ENCODE data around the gene NAB1.

NAB1 gene

DNA sequence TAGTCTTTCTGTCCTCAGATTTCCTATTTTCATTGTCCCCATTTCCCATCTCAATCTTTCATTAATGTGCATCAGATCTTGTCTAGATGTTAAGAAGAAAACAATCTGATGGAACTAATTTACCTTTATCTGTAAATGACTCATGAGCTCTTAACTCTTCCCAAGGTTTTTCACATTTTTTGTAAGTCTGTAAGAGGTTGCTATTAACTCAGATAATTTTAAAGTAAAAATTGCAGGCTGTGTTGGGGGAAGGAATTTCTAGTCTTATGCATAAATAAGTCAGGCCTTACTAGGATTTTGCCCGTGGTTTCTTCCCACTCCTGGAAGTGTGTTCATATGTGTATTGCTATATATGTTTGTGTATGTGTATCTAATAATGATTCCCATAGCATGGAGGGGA lies 4.3 kb downstream of the NAB1 start:
- H3K27me3 Mint-ChIP-seq = no peaks in the 10 kb centered on the region
- H3K9me3 Mint-ChIP-seq = no peaks in the 10 kb centered on the region
- H3K4me1 Mint-ChIP-seq (ENCODE audit: low read depth) = peaks cover 36% of the 10 kb centered on the region
- H3K4me3 Mint-ChIP-seq = no peak overlapping the region
- H3K27ac Mint-ChIP-seq = no peak overlapping the region
- no peaks in the 10 kb centered on the region for H3K36me3 Mint-ChIP-seq (ENCODE audit: low read depth)

DNA sequence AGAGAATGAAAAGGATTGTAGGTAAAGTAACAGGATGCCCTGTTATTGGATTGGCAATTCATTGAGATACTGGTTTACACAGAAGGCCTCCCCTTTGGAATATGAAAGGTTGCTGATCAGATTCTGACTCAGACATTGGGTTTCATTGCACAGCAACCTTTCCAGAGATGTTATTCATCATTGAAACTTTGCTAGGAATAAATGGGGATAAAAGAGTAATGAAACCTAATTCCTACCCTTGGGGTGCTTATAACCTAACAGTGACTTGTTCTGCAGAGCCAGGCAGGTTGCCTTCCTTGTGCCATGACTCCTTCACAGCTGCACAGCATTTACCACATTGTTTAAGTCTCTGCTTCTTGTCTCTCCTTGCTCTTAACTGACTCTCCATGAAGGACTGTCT lies 5.0 kb downstream of the NAB1 start:
- H3K27ac Mint-ChIP-seq = no peak overlapping the region

DNA sequence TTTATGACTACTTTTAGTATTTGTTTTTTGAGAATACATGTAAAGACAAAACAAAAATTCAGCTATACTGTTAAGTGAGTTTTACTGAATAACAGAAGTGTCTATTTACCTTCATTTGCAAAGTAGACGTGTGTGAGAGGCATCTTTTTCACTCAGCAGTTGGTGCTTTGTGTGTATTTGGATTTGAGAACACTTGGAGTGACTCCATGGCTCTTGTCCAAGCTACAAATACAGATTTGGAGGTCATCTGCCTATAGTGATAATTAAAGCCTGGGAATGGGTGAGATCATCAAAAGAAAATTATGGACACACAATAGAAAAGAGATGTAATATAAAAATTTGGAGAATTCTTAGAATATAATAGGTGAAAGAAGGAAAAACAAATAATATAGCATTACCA lies 6.2 kb downstream of the NAB1 start:
- Mint-ChIP-seq H3K27ac (no peak overlapping the region), H3K4me3 (no peak overlapping the region), H3K27me3 (no peaks in the 10 kb centered on the region), H3K36me3 (ENCODE audit: low read depth) (peaks cover 9% of the 10 kb centered on the region), H3K4me1 (ENCODE audit: low read depth) (peaks cover 32% of the 10 kb centered on the region), H3K9me3 (no peaks in the 10 kb centered on the region)

More for the DNA sequence above, 5.0 kb downstream of the NAB1 start:
- H3K9me3 Mint-ChIP-seq = no peaks in the 10 kb centered on the region
- H3K4me1 Mint-ChIP-seq (ENCODE audit: low read depth) = peaks cover 37% of the 10 kb centered on the region
- H3K27me3 Mint-ChIP-seq = no peaks in the 10 kb centered on the region
- peaks cover under 1% of the 10 kb centered on the region for H3K36me3 Mint-ChIP-seq (ENCODE audit: low read depth)
- no peak overlapping the region for H3K4me3 Mint-ChIP-seq

DNA sequence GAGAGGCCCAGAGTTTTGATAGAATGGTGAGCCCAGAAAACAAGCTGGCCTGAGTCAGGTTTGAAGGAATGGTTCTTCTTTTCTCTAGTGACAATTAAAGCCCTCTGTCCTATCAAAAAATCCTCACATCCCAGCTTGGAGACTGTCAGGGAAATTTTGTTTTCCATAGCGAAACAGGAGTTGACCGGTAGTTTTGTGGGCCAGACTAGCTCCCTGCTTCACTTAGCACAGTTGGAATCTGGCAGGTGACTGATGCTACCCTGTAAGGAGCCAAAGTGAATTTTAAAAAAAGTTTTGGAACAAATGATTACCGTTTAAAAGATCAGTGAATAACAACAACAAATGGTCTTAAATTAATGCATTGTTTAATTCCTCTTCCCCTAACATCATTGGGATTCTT lies 6.7 kb downstream of the NAB1 start:
- Mint-ChIP-seq H3K4me3 (no peak overlapping the region), H3K27me3 (no peaks in the 10 kb centered on the region), H3K27ac (no peak overlapping the region), H3K9me3 (no peaks in the 10 kb centered on the region), H3K36me3 (ENCODE audit: low read depth) (peaks cover 11% of the 10 kb centered on the region), H3K4me1 (ENCODE audit: low read depth) (peaks cover 30% of the 10 kb centered on the region)

DNA sequence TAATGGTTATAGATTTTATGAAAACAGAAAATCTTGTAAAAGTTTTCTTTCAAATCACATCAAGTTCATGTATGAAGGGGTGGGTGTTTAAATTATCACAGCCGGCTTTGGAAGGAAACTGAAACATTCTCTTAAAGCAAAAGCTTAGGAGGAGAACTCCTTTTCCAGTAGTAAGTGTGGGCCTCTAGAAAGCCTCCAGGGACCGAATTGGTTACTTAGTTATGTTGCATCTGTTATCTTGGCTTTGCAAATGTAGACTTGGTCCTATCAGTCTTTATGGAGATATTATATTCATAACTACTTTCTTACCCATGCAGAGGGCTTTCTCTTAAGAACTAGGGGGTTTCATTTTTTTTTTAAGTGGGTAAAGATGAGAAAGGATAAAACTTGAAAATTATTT lies 7.4 kb downstream of the NAB1 start:
- Mint-ChIP-seq H3K27ac (no peak overlapping the region), H3K36me3 (ENCODE audit: low read depth) (peaks cover 17% of the 10 kb centered on the region), H3K4me1 (ENCODE audit: low read depth) (peaks cover 32% of the 10 kb centered on the region), H3K9me3 (no peaks in the 10 kb centered on the region), H3K27me3 (no peaks in the 10 kb centered on the region), H3K4me3 (no peak overlapping the region)

GRCh38 chr2:190657474-190658255 lies 8.8 kb downstream of the NAB1 start:
- Mint-ChIP-seq H3K9me3 (no peaks in the 10 kb centered on the region), H3K27ac (no peak overlapping the region), H3K4me3 (no peak overlapping the region), H3K4me1 (ENCODE audit: low read depth) (peaks cover 45% of the 10 kb centered on the region), H3K27me3 (no peaks in the 10 kb centered on the region), H3K36me3 (ENCODE audit: low read depth) (peaks cover 22% of the 10 kb centered on the region)

- Mint-ChIP-seq H3K27ac (no peak overlapping the region), H3K4me1 (ENCODE audit: low read depth) (peaks cover 59% of the 10 kb centered on the region), H3K9me3 (no peaks in the 10 kb centered on the region), H3K36me3 (ENCODE audit: low read depth) (peaks cover 38% of the 10 kb centered on the region), H3K4me3 (no peak overlapping the region), H3K27me3 (no peaks in the 10 kb centered on the region)
These were observed 10.7 kb downstream of the NAB1 start for GRCh38 chr2:190659553-190659952.

GRCh38 chr2:190662754-190663153 lies 13.9 kb downstream of the NAB1 start:
- Mint-ChIP-seq H3K36me3 (ENCODE audit: low read depth) (peaks cover 60% of the 10 kb centered on the region), H3K9me3 (peaks cover 3% of the 10 kb centered on the region), H3K4me1 (ENCODE audit: low read depth) (peaks cover 46% of the 10 kb centered on the region), H3K27ac (peak overlapping the region; percentile 47), H3K27me3 (no peaks in the 10 kb centered on the region), H3K4me3 (no peak overlapping the region)

GRCh38 chr2:190663348-190663747 lies 14.5 kb downstream of the NAB1 start:
- Mint-ChIP-seq H3K4me1 (ENCODE audit: low read depth) (peaks cover 40% of the 10 kb centered on the region), H3K27me3 (no peaks in the 10 kb centered on the region), H3K36me3 (ENCODE audit: low read depth) (peaks cover 60% of the 10 kb centered on the region), H3K27ac (no peak overlapping the region), H3K4me3 (no peak overlapping the region), H3K9me3 (peaks cover 3% of the 10 kb centered on the region)

DNA sequence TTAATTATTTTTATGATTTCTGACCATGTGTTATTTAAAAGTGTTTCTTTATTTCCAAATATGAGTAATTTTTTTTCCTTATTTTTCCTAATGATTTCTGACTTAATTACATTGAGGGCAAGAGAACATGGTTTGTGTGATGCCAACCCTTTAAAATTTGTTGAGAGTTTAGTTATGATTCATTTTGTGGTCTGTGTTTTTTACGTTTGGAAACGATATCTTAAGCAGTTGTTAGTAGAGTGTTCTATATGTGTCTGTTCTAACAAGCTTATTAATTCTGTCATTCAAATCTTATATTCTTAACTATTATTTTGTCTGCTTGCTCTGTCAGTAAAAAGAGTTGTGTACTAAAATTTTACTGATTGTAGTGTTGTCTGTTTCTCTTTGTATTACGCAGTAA lies 15.0 kb downstream of the NAB1 start:
- Mint-ChIP-seq H3K27ac (no peak overlapping the region), H3K4me3 (no peak overlapping the region), H3K9me3 (peaks cover 3% of the 10 kb centered on the region), H3K36me3 (ENCODE audit: low read depth) (peaks cover 60% of the 10 kb centered on the region), H3K4me1 (ENCODE audit: low read depth) (peaks cover 37% of the 10 kb centered on the region), H3K27me3 (no peaks in the 10 kb centered on the region)

DNA sequence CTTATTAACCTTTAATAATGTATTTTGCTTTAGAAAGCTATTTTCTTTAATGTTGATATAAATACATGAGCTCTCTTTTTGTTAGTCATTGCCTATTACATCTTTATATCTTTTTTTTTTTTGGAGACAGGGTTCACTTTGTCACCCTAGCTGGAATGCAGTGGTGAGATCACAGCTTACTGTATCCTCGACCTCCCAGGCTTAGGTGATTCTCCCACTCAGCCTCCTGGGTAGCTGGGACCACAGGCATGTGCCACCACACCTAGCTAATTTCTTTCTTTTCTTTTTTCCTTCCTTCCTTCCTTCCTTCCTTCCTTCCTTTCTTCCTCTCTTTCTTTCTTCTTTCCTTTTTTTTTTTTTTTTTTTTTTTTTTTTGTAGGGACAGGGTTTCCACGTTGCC lies 15.4 kb downstream of the NAB1 start:
- peaks cover 57% of the 10 kb centered on the region for H3K36me3 Mint-ChIP-seq (ENCODE audit: low read depth)

GRCh38 chr2:190666895-190667294 lies 18.0 kb downstream of the NAB1 start:
- Mint-ChIP-seq H3K9me3 (peaks cover 3% of the 10 kb centered on the region), H3K27ac (no peak overlapping the region), H3K4me3 (no peak overlapping the region), H3K4me1 (ENCODE audit: low read depth) (peaks cover 28% of the 10 kb centered on the region), H3K27me3 (no peaks in the 10 kb centered on the region), H3K36me3 (ENCODE audit: low read depth) (peaks cover 56% of the 10 kb centered on the region)

More for the DNA sequence above, 15.4 kb downstream of the NAB1 start:
- Mint-ChIP-seq H3K27ac (no peak overlapping the region), H3K27me3 (no peaks in the 10 kb centered on the region), H3K4me3 (no peak overlapping the region), H3K4me1 (ENCODE audit: low read depth) (peaks cover 37% of the 10 kb centered on the region), H3K9me3 (peaks cover 3% of the 10 kb centered on the region)

DNA sequence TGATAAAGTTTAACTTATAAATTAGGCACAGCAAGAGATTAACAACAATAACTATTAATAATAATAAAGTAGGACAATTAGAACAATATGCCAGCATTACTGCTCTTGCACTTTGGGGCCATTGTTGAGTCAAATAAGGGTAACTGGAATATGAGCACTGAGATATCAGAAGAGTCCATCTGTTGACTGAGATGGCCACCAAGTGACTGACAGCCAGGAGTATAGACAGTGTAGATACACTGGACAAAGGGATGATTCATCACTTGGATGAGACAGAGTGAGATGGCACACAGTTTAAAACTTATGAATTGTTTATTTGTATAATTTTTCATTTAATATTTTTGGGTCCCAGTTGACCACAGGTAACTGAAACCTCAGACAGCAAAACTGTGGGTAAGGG lies 20.0 kb downstream of the NAB1 start:
- H3K4me1 Mint-ChIP-seq (ENCODE audit: low read depth) = peaks cover 16% of the 10 kb centered on the region
- H3K4me3 Mint-ChIP-seq = no peak overlapping the region
- no peaks in the 10 kb centered on the region for H3K27me3 Mint-ChIP-seq
- H3K36me3 Mint-ChIP-seq (ENCODE audit: low read depth) = peaks cover 56% of the 10 kb centered on the region
- H3K27ac Mint-ChIP-seq = no peak overlapping the region
- peaks cover 3% of the 10 kb centered on the region for H3K9me3 Mint-ChIP-seq

DNA sequence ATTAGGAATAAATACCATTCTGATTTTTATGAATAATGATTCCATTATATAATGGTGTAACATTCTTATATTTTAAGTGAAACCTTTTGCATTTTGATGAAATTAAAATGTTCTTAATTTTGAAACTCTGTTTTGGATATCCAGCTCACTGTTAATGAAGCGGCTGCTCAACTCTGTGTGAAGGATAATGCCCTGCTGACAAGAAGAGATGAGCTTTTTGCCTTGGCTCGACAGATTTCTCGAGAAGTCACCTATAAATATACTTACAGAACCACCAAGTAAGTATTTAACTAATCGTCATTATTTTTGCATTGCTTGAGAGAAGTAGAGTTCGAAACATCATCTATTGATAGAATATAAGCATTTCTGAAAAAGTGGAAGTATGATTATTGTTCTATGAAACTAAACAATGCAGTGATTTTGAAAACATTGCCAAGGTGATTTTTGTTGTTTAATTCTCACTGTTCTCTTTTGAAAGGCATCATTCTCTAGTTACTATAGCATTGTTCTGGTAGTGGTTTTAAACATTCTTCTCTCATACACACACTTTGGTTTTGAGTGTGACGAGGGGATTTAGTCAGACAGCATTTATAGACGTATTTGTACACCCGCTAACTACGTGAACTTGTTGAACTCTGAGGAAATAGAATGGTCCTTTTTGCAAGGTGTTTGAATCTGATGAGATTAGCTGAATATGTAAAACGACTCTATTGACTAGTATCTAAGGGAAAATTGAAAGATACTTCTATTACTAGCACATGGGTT lies 21.5 kb downstream of the NAB1 start:
- Mint-ChIP-seq H3K4me3 (no peak overlapping the region), H3K27me3 (no peaks in the 10 kb centered on the region), H3K4me1 (ENCODE audit: low read depth) (peaks cover 25% of the 10 kb centered on the region), H3K9me3 (peaks cover under 1% of the 10 kb centered on the region), H3K27ac (no peak overlapping the region), H3K36me3 (ENCODE audit: low read depth) (peaks cover 51% of the 10 kb centered on the region)

DNA sequence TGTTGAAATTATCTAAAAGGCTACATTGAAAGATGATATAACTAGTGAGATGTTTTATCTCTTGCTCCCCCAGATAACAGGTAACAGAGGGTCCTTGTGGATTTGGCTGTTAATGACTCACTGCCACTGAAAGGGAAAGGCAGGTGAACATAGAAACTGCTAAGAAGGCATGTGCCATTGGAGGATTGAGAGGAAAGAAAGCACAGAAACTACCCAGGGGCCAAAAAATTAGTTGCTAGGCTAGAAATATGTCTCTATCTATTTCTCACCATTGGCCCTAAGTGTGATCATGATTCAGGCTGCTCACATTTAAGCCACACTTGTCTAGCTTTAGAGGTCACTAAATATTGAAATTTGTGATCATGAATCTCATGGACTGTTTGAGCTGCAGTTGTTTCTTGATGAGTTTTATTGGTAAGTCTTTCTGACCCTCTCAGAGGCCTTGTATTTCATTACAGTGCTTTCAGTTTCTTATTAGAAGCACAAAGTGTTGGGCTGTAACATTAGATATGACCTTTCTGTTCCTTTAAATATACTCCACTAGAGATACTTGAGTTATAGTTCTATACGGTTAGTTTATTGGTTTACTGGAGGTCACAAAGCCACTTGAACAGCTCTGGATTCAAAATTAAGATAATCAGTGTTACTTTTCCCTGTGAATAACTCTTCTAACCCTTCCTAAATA lies 26.2 kb downstream of the NAB1 start:
- Mint-ChIP-seq H3K9me3 (no peaks in the 10 kb centered on the region), H3K27ac (peak overlapping the region; percentile 80), H3K36me3 (ENCODE audit: low read depth) (peaks cover 57% of the 10 kb centered on the region), H3K4me1 (ENCODE audit: low read depth) (peaks cover 55% of the 10 kb centered on the region), H3K27me3 (no peaks in the 10 kb centered on the region), H3K4me3 (peak overlapping the region; percentile 50)

Data from stimulated activated naive CD8-positive, alpha-beta T cell treated with anti-CD3 and anti-CD28 coated beads, Interleukin-15, Interleukin-2, amounts not matched to agents 100 ng/mL and 50 ng/mL, for 24 hours (primary cell).